T-helper 2 cell treated with Interferon-gamma antibody and Interleukin-4, amounts not matched to agents 5 μg/mL and 100 μg/mL, for 36 hours (primary cell): ENCODE measurements around the gene RASSF10.

ENCODE experiments used
- DNase-seq: peaks from one replicate; pipeline ENCODE4 v3.0.0; 2021; ENCODE audit warnings: low spot score
- H3K27ac Mint-ChIP-seq: one replicate; pipeline ENCODE4 v1.8.0; 2021; ENCODE audit warnings: mild to moderate bottlenecking, mixed read lengths
- H3K27me3 Mint-ChIP-seq: one replicate; pipeline ENCODE4 v1.8.0; 2021; ENCODE audit warnings: low read depth, mixed read lengths
- H3K36me3 Mint-ChIP-seq: one replicate; pipeline ENCODE4 v1.8.0; 2021; ENCODE audit warnings: low read depth, mixed read lengths
- H3K4me1 Mint-ChIP-seq: one replicate; pipeline ENCODE4 v1.8.0; 2021; ENCODE audit warnings: low read depth, mixed read lengths
- H3K4me3 Mint-ChIP-seq: one replicate; pipeline ENCODE4 v1.8.0; 2022; ENCODE audit warnings: mild to moderate bottlenecking, moderate library complexity, mixed read lengths
- H3K9me3 Mint-ChIP-seq: one replicate; pipeline ENCODE4 v1.8.0; 2021; ENCODE audit warnings: mixed read lengths

The RASSF10 gene

GRCh38 chr11:13023423-13023822 lies 14.3 kb downstream of the RASSF10 start:
- no peaks in the 10 kb centered on the region for H3K4me1 Mint-ChIP-seq
- H3K27ac Mint-ChIP-seq = no peak overlapping the region
- no peak overlapping the region for H3K4me3 Mint-ChIP-seq
- H3K9me3 Mint-ChIP-seq = no peaks in the 10 kb centered on the region
- H3K36me3 Mint-ChIP-seq = no peaks in the 10 kb centered on the region
- peaks cover 22% of the 10 kb centered on the region for H3K27me3 Mint-ChIP-seq
- DNase-seq = no peak

DNA sequence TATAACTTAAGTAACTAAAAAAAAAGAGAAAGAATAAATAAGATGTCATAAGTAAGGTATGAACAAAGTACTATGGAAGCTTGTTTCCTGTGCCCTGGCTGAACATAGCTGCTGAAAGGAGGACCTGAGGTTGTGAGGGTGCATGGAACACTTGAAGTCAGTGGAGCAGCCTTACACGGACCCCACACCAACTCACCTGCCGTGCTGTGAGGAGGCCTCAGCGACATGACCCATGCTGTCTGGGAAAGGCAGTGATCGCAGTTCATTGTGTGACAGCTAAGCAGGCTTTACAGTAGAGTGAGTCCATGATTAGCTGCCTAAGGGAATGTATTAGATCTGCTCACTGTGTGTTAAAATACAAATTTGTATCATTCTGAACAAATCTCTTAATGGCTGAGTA lies 17.6 kb downstream of the RASSF10 start:
- Mint-ChIP-seq H3K27me3 (peaks cover 13% of the 10 kb centered on the region), H3K4me3 (no peak overlapping the region), H3K4me1 (no peaks in the 10 kb centered on the region), H3K9me3 (no peaks in the 10 kb centered on the region), H3K27ac (no peak overlapping the region), H3K36me3 (no peaks in the 10 kb centered on the region)
- no peak for DNase-seq

DNA sequence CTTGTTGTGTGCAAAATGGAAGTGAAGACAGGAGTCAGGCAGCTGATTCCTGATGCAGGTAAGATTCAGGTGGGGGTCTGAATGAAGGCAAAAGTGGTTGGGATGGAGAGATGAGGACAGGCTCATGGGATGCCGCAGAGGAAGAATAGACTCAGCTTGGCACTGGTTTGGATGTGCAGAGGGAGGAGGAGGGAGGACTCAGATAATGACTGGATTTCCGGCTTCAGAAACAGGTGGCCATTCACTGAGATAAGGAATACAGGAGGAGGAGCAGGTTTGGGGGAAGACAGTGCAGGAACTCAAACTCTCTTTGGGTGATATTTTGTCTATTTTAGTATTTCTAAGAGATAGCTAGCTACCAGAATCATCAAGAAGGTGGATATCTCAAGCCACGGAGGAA lies 19.2 kb downstream of the RASSF10 start:
- Mint-ChIP-seq H3K36me3 (no peaks in the 10 kb centered on the region), H3K4me1 (no peaks in the 10 kb centered on the region), H3K27ac (no peak overlapping the region), H3K27me3 (peaks cover 2% of the 10 kb centered on the region), H3K4me3 (no peak overlapping the region), H3K9me3 (no peaks in the 10 kb centered on the region)
- DNase-seq = no peak

DNA sequence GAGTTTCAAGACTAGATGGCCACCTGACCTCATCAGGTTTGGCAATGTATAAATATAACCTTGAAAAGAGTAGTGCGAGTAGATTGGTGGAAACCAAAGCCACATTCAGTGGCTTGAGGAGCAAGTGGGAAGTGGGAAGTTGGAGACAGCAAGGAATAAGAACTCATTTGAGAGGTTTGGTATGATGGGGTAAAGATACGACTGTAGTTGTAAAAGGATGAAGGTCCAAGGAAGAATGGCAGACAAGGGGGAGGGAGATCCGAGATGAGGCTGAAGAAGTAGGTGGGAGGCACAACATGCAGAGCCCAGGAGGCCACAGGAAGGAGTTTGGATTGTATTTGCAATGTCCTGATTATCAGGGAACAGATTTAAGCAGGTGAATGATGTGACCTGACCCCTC lies 20.8 kb downstream of the RASSF10 start:
- peaks cover 3% of the 10 kb centered on the region for H3K27me3 Mint-ChIP-seq
- H3K27ac Mint-ChIP-seq = no peak overlapping the region
- no peaks in the 10 kb centered on the region for H3K36me3 Mint-ChIP-seq
- no peak overlapping the region for H3K4me3 Mint-ChIP-seq
- H3K4me1 Mint-ChIP-seq = no peaks in the 10 kb centered on the region
- no peaks in the 10 kb centered on the region for H3K9me3 Mint-ChIP-seq
- no peak for DNase-seq

- Mint-ChIP-seq H3K4me3 (no peak overlapping the region), H3K36me3 (no peaks in the 10 kb centered on the region), H3K4me1 (no peaks in the 10 kb centered on the region), H3K27me3 (peaks cover 9% of the 10 kb centered on the region), H3K27ac (no peak overlapping the region), H3K9me3 (no peaks in the 10 kb centered on the region)
- no peak for DNase-seq
These were observed 21.7 kb downstream of the RASSF10 start for GRCh38 chr11:13030857-13031256.

DNA sequence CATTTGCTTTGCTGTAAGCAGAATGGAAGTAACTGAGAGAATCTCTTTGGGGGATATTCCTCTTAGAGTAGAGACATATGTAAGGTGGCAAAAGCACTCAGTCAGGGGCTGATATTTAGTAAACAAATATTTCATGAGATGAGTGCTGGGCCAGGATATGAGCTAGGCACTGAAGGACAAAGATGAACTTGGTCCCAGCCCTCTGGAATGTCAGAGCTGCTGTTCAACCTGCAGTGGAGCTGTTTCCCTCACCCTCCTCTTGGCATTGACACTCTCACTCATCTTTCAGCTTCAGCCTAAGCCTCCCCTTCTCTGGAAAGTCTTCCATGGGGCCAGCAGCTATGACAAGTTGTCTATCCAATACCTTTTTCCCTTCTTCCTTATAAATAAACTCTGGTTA lies 22.2 kb downstream of the RASSF10 start:
- Mint-ChIP-seq H3K9me3 (no peaks in the 10 kb centered on the region), H3K27me3 (peaks cover 9% of the 10 kb centered on the region), H3K36me3 (no peaks in the 10 kb centered on the region), H3K4me3 (no peak overlapping the region), H3K4me1 (no peaks in the 10 kb centered on the region), H3K27ac (no peak overlapping the region)
- no peak for DNase-seq

DNA sequence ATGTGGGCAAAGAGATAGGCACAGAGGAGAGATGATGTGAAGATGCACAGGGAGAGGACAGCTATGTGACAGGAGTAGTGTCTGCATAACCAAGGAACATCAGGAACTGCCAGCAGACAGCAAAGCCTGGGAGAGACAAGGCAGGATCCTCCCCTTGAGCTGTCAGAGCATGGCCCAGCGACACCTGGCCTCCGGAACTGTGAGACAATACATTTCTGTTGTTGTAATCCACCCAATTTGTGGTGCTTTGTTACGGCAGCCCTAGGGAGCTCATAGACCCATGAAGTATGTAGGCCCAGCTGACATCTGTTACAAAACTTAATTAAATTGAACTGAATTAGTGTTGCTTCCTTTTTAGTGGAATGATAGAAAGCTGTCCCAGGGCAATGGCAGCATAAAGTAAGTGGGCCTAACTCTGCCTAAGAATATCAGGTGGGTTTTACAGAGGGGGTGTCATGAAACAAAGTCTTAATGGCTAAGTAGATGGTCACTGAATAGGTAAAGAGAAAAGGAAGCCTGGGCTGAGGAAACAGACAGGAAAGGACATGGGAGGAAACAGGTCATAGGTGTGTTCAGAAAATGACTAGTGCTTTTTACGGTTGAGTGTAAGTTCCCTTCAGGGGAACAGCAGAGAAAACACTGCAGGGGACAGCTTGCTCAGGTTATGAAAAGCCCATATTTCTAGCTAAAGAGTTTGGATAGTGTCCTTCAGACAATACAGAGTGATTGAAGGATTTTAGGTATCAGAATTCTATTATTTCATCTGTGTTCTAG lies 24.8 kb downstream of the RASSF10 start:
- no peak for DNase-seq
- no peaks in the 10 kb centered on the region for H3K36me3 Mint-ChIP-seq
- H3K4me3 Mint-ChIP-seq = no peak overlapping the region
- H3K27ac Mint-ChIP-seq = no peak overlapping the region
- no peaks in the 10 kb centered on the region for H3K9me3 Mint-ChIP-seq
- H3K4me1 Mint-ChIP-seq = no peaks in the 10 kb centered on the region
- peaks cover 9% of the 10 kb centered on the region for H3K27me3 Mint-ChIP-seq

DNA sequence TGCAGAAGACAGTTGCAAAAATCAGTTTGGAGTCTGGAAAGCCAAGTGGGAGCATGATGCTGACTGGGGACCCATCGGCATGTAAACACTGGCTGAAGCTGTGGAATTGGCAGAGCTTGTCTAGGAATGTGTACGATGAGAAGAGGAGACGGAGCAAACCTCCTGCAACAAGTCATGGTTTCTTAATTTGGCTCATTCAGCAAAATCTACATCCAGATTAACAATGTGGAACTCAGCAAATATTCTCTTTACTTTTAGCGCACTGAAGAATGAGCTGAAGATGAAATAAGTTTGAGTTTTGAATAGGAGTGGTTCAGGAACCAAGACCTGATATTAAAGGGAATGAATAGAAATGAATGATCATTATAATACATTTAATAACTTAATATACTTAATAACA lies 26.6 kb downstream of the RASSF10 start:
- Mint-ChIP-seq H3K4me1 (no peaks in the 10 kb centered on the region), H3K4me3 (no peak overlapping the region), H3K27ac (no peak overlapping the region), H3K36me3 (no peaks in the 10 kb centered on the region), H3K9me3 (no peaks in the 10 kb centered on the region), H3K27me3 (peaks cover 15% of the 10 kb centered on the region)
- no peak for DNase-seq

DNA sequence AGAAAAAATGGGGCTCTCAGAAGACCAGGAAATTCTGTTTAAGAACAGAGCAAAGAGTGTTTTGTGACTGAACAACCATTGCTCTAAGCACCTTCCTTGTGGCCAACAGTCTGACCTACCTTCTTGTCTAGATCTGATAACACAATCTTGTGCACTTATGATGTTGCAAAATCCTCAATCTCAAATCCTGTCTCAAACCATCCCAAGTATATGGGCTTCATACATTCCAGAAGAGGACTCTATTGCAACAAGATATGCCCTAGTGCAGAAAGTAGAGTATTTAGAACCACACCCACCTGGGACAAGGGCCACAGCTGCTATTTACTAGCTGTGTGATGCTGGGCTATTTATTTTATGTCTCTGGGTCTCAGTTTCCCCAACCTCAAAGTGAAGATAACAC lies 27.1 kb downstream of the RASSF10 start:
- Mint-ChIP-seq H3K4me1 (no peaks in the 10 kb centered on the region), H3K4me3 (no peak overlapping the region), H3K27ac (no peak overlapping the region), H3K27me3 (peaks cover 16% of the 10 kb centered on the region), H3K9me3 (no peaks in the 10 kb centered on the region), H3K36me3 (no peaks in the 10 kb centered on the region)
- DNase-seq = no peak

DNA sequence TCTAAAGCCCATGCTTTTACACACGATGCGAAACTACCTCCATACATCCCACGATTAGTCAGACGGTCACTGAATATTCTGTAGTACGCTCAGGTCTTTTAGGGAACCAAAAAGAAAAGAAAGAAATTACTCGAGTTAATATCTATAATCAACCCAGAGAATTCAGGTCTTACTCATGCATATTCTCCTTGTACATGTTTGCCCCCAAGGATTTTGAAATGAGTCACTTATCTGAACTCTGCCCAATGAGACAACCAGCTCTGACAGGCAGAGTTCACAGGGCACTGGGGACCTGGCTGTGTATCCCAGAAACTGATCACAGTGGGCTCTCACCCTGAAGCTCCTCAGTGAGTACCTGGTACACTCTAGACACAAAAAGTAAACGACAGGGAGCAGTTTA lies 29.2 kb downstream of the RASSF10 start:
- Mint-ChIP-seq H3K27me3 (peaks cover 19% of the 10 kb centered on the region), H3K36me3 (no peaks in the 10 kb centered on the region), H3K4me1 (no peaks in the 10 kb centered on the region), H3K4me3 (no peak overlapping the region), H3K9me3 (no peaks in the 10 kb centered on the region), H3K27ac (no peak overlapping the region)
- DNase-seq = no peak

GRCh38 chr11:13039126-13039525 lies 30.0 kb downstream of the RASSF10 start:
- Mint-ChIP-seq H3K27me3 (peaks cover 18% of the 10 kb centered on the region), H3K9me3 (no peaks in the 10 kb centered on the region), H3K4me1 (no peaks in the 10 kb centered on the region), H3K36me3 (no peaks in the 10 kb centered on the region), H3K4me3 (no peak overlapping the region), H3K27ac (no peak overlapping the region)
- no peak for DNase-seq

DNA sequence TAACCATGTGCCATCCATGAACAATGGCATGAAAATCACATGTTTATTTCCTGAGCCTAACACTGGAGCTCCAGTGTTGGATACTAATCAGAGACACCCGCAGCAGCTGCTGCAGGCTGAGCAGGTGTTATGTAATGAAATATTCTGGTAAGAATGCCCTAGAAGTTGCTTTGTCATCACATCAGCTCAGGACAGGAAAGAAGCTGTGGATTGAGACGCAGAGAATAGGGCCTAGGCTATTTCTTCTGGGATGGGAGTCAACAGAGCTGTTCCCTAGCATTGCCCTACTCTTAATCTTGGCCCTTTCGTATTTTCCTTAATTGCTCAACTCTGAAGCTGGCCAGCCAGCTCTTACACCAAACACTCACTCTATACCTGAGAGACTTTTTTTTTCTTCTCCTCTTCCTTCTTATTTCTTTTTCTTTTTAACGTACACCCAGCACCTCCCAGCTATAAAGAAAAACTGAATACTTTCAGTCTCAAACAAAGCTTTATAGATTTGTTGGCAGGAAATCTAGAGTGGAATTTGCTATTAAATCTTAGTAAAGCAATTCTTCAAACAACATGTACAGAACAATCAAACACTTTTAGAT lies 31.9 kb downstream of the RASSF10 start:
- Mint-ChIP-seq H3K4me3 (no peak overlapping the region), H3K4me1 (no peaks in the 10 kb centered on the region), H3K36me3 (no peaks in the 10 kb centered on the region), H3K27me3 (peaks cover 11% of the 10 kb centered on the region), H3K27ac (no peak overlapping the region), H3K9me3 (no peaks in the 10 kb centered on the region)
- no peak for DNase-seq

- H3K27ac Mint-ChIP-seq = no peak overlapping the region
- DNase-seq = no peak
- H3K4me1 Mint-ChIP-seq = no peaks in the 10 kb centered on the region
- H3K27me3 Mint-ChIP-seq = peaks cover 11% of the 10 kb centered on the region
- H3K4me3 Mint-ChIP-seq = no peak overlapping the region
- no peaks in the 10 kb centered on the region for H3K9me3 Mint-ChIP-seq
- no peaks in the 10 kb centered on the region for H3K36me3 Mint-ChIP-seq
These were observed 33.8 kb downstream of the RASSF10 start for GRCh38 chr11:13042873-13043342.

DNA sequence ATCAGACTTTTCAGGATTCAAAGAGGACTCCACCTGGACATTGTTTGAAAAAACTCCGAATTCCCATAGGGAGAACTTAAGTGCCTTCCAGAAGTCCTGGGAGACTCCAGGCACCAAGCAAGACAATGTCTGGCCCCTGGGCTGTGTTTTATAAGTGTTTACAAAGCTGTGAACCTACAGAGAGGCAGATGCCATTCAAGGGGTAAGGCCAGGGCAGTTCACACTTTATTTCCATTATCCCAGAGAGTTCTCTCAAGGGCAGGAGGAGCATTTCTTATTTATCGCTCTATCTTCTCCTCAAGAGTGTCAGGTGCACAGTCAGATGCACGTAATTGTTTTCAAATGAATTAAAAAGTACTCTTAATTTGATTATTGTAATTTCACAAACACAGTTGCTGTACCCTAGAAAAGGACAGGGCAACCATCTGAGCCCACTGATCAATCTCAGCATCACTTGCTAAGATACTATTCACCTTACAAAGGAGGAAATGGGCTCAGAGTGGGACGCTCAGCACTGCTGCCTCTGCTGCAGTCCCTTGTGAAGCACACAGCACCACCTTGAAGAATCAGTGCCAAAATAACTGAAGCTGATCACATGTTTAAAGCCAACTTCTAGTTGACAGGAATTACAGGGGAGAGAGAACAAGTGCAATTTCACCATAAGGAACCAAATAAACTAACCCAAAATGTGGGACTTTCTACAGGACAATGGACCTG lies 35.0 kb downstream of the RASSF10 start:
- Mint-ChIP-seq H3K27me3 (peaks cover 11% of the 10 kb centered on the region), H3K4me1 (no peaks in the 10 kb centered on the region), H3K4me3 (no peak overlapping the region), H3K36me3 (no peaks in the 10 kb centered on the region), H3K9me3 (no peaks in the 10 kb centered on the region), H3K27ac (no peak overlapping the region)
- DNase-seq = no peak
